Stomach smooth muscle (tissue), 2 donors: ENCODE measurements around the gene VPS26C.

Experiments used
- H3K27ac ChIP-seq: one replicate; pipeline ENCODE4 v1.7.0; 2013; ENCODE audit warnings: mild to moderate bottlenecking, low read length, inconsistent platforms
- H3K27me3 ChIP-seq, 2 donors: one replicate each; pipeline ENCODE4 v1.7.0; 2013; ENCODE audit warnings: low read length in 2 of 2; ENCODE audit not compliant: insufficient read depth in 2 of 2, control insufficient read depth in 1 of 2
- H3K36me3 ChIP-seq, 2 donors: one replicate each; pipeline ENCODE4 v1.7.0; 2013; ENCODE audit warnings: low read length in 2 of 2; ENCODE audit not compliant: control insufficient read depth in 2 of 2, insufficient read depth in 2 of 2
- H3K4me1 ChIP-seq: one replicate; pipeline ENCODE4 v1.7.0; 2013; ENCODE audit warnings: low read length; ENCODE audit not compliant: control insufficient read depth, insufficient read depth
- H3K4me3 ChIP-seq, 2 donors: one replicate each; pipeline ENCODE4 v1.7.0; 2013; ENCODE audit warnings: low read length in 2 of 2
- H3K9ac ChIP-seq, 2 donors: one replicate each; pipeline ENCODE4 v1.7.0; 2013; ENCODE audit warnings: low read length in 2 of 2, mild to moderate bottlenecking in 1 of 2
- H3K9me3 ChIP-seq, 2 donors: one replicate each; pipeline ENCODE4 v1.7.0; 2013; ENCODE audit warnings: low read length in 2 of 2; ENCODE audit not compliant: control insufficient read depth in 2 of 2
- donor health status: healthy.
- donor health status: Pancreatic carcinoma.

Gene VPS26C

DNA sequence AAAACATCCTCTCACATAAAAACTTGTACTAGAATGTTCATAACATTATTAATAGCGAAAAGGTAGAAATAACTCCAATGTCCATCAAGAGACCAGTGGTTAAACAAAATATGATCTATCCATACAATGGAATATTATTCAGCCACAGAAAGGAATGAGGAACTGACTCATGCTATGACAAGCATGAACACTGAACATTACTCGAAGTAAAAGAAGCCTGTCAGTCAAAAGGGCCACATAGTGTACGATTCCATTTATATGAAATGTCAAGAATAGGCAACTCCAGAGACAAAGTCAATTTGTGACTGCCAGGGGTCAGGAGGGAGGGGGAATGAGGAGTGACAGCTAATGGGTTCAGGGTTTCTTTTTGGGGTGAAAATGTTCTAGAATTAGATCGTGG is 2.3 kb downstream of the VPS26C start:
- Histone ChIP-seq H3K9me3 (no peaks in the 10 kb centered on the region), H3K27ac (no peak overlapping the region), H3K4me1 (peaks cover 8% of the 10 kb centered on the region), H3K27me3 (no peaks in the 10 kb centered on the region), H3K4me3 (no peak overlapping the region), H3K36me3 (no peaks in the 10 kb centered on the region), H3K9ac (no peak overlapping the region)

DNA sequence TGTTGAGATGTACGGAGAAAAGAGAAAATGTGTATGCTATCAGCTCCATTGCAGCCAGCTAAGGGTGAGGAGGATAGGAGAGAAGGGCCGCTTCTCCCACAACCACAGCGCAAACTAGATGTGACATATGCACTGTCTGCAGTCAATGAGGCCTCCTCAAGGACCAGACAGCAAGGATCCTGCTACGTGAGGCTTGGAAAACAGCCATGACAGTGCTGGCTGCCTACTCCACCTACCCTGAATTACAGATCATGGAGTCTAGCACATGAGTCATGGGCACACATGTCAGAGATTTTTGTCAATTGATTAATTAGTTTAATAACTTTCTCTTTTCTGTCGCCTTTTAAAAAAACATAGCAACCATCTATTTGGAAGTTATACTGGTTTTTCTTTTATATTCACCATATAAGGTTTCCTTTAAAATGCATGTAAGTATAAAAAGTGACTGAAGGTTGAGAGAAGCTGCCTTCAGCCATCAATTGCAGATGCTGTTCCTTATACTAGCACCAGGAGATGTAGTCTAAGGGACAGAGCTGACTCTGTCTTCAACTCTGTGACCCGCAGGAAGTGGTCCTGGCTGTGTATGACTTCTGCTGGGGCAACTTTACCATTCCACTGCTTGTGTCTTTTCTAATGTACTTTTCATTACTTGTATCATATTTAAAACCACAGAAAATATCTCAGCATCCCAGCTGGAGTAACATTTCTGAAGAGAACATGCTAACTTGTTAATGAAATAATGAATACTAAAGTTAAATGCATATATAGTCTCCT is 3.1 kb downstream of the VPS26C start:
- Histone ChIP-seq H3K9me3 (no peaks in the 10 kb centered on the region), H3K27me3 (no peaks in the 10 kb centered on the region), H3K9ac (no peak overlapping the region), H3K27ac (no peak overlapping the region), H3K4me3 (no peak overlapping the region), H3K36me3 (no peaks in the 10 kb centered on the region), H3K4me1 (peaks cover 8% of the 10 kb centered on the region)

DNA sequence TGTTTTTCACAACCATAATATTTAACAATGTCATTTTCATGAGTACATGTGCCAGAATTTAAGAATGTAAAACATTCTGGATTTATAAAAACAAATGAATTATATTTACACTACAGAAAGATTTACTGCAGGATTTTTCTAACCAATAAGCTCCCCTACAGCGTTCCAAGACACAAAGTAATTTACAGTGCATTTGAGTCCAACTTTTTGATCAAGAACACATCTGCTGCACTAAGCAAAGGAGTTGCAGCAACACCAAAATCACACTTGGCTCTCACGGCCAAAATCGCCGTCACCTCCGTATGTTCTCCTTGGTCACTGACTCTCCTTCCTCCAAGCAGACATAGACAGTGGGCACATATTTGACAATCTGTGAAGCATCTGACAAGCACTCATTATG is 7.7 kb downstream of the VPS26C start:
- peaks cover 17% of the 10 kb centered on the region for H3K4me1 ChIP-seq
- no peak overlapping the region for H3K27ac ChIP-seq
- H3K4me3 ChIP-seq = no peak overlapping the region
- no peaks in the 10 kb centered on the region for H3K36me3 ChIP-seq
- no peaks in the 10 kb centered on the region for H3K9me3 ChIP-seq
- no peak overlapping the region for H3K9ac ChIP-seq
- no peaks in the 10 kb centered on the region for H3K27me3 ChIP-seq

DNA sequence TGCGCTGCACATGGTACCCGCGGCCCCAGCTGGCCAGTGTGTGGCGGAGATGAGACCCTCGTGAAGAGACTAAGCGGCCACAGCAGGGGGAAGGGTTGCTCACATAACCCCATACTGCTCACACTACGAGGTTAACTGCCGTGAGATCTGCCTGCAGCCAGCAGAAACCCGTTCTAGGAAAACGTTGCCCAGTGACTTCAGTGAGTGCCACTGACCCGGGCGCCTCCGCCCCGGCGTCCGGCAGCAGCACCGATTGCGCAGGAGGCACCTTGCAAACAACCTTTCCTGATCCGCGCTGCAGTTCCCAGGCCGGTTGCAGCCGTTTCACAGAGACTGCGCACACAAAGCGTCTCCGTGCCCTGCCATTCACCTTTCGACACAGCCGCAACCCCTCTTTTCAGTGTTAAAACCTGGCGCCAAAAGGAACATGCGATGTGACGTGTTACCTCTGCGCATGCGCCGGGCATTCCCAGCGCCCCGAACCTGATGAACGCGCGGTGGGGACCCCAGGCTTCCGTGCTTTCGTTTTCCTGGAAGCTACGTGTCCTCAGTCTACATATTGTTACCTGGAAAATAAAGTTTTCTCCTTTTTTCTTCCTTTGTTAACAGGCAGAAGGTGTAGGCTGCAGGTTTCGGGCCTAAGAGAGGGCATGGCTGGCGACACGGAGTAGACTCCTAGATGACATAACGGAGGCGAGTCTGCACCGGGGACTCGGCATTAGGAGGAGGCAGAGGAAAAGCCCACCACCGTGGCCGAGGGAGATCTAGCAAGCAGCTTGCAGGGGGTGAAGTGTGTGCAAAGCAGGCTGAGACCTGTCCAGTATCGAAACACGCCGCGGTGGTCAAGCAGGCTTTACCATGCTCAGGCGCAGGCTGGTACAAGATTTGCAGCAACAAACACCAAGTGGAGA is 8.9 kb downstream of the VPS26C start:
- Histone ChIP-seq H3K9me3 (no peaks in the 10 kb centered on the region), H3K9ac (peak overlapping the region; percentile 69 to 71), H3K27me3 (no peaks in the 10 kb centered on the region), H3K27ac (peak overlapping the region; percentile 37), H3K36me3 (no peaks in the 10 kb centered on the region), H3K4me3 (peak overlapping the region; percentile 85 to 91), H3K4me1 (peaks cover 20% of the 10 kb centered on the region)

DNA sequence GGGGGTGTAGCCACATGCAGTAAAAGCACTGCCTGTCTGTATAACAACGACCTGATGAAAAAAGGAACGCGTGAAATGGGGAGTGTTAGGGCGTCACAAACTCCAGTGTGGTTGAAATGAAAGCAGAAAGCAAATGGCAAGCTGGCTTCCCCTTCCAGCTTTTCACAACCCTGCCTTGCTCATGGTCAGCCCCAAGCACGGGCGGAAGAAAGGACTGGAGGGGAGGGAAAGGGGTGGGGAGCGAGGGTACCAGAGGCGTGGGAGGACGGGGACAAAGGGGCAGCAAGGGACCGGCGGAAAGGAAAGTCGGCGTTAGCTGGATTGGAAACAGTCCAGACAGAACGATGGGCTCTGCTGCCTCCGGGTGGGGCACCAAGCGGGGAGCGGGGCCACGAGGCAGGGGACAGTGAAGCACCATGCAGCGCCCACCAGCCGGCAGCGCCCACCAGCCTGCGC is 9.6 kb downstream of the VPS26C start:
- Histone ChIP-seq H3K27me3 (no peaks in the 10 kb centered on the region), H3K36me3 (no peaks in the 10 kb centered on the region), H3K27ac (peak overlapping the region; percentile 37), H3K4me3 (peak overlapping the region; percentile 85 to 91), H3K9ac (peak overlapping the region; percentile 69 to 71), H3K9me3 (no peaks in the 10 kb centered on the region), H3K4me1 (peaks cover 20% of the 10 kb centered on the region)

DNA sequence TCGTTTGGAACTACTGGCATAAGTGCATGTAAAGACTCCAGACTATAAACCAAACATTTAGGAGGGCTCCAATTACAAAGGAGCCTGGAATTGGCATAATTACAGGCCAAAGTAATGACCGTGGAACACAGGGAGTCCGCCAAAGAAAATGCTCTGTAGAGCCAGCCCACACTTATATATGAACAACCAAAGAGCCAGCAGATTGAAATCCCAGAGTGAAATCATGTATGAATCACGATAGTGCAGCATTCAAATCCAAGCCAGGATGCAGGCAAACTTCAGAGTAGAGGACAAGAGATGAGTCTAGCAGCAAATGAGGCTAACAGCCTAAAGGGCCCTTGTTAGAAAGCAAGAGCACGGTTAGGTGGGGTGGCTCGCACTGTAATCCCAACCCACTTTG is 13.1 kb downstream of the VPS26C start:
- Histone ChIP-seq H3K9ac (no peak overlapping the region), H3K36me3 (no peaks in the 10 kb centered on the region), H3K4me1 (peaks cover 20% of the 10 kb centered on the region), H3K4me3 (no peak overlapping the region), H3K27me3 (no peaks in the 10 kb centered on the region), H3K27ac (no peak overlapping the region), H3K9me3 (no peaks in the 10 kb centered on the region)

DNA sequence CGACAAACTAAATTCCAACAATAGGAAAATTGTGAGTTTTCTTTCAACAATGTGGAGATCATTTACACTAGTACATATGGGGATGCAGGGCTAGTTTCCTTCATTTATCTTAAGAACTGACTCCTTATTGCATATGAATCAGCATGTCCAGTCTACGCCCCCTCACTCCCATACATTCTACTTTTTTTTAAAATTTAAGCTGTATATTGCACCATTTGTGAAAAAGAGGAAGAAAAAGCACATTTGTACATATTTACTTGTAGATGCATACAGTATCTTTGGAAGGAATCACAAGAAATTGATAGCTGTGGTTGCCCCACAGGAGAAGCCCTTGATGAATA is 15.9 kb downstream of the VPS26C start:
- H3K27me3 ChIP-seq = no peaks in the 10 kb centered on the region
- no peaks in the 10 kb centered on the region for H3K36me3 ChIP-seq
- H3K27ac ChIP-seq = no peak overlapping the region
- peaks cover 4% of the 10 kb centered on the region for H3K4me1 ChIP-seq
- no peaks in the 10 kb centered on the region for H3K9me3 ChIP-seq
- H3K4me3 ChIP-seq = no peak overlapping the region
- H3K9ac ChIP-seq = no peak overlapping the region

DNA sequence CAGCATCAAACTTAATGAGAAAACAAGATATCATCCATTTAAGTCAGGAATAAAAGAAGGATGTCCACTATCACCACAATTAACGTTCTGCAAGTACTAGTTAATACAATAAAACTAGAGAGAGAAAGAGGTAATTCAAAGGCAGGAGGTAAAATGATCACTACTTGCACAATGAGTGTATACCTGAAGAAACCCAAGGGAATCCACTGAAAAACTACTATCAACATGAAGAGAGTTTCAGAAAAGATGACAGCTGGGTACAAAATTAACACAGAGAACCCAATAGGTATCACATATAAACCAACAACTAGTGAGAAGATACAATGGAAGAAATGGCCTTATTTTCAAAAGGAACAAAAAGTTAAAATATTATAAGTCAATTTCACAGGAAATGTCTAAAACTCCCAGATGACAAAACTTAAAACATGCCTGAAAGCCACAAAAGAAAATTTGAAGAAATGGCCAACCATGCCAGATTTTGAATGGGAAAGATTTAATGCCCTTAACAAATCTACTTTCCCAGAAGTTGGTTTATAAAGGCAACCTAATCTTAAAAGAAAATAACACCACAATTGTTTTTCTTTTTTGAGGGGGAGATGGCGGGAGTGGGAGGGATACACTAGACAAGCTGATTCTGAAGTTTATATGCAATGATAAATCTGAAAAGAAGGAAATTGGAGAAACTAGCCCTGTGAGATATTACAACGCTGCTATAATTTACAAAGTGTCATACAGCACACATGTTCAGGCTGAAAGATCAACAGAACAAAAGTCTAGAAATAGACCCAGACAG is 17.8 kb downstream of the VPS26C start:
- no peak overlapping the region for H3K9ac ChIP-seq

DNA sequence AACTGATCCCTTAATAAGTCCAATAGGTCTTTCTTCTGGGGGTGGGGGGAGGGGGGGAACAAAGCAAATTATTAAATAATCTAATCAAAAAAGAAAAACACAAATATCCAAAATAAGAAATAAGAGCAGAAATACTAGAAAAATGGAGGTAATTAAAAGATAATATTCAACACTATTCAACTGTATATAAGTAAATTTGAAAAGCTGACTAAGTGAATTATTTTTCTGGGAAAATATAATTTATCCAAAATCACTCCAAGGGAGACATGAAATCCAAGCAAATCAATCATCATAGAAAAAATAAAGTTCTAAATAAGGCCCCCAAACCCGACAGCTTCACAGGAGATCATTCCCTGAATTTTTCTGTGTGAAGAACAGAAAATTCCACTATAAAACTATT is 18.8 kb downstream of the VPS26C start:
- H3K36me3 ChIP-seq = no peaks in the 10 kb centered on the region
- no peaks in the 10 kb centered on the region for H3K4me1 ChIP-seq
- no peaks in the 10 kb centered on the region for H3K27me3 ChIP-seq
- H3K9me3 ChIP-seq = no peaks in the 10 kb centered on the region
- H3K27ac ChIP-seq = no peak overlapping the region
- H3K4me3 ChIP-seq = no peak overlapping the region
- no peak overlapping the region for H3K9ac ChIP-seq

More for the DNA sequence above, 17.8 kb downstream of the VPS26C start:
- Histone ChIP-seq H3K27ac (no peak overlapping the region), H3K9me3 (no peaks in the 10 kb centered on the region), H3K27me3 (no peaks in the 10 kb centered on the region), H3K4me1 (peaks cover 4% of the 10 kb centered on the region), H3K4me3 (no peak overlapping the region), H3K36me3 (no peaks in the 10 kb centered on the region)

DNA sequence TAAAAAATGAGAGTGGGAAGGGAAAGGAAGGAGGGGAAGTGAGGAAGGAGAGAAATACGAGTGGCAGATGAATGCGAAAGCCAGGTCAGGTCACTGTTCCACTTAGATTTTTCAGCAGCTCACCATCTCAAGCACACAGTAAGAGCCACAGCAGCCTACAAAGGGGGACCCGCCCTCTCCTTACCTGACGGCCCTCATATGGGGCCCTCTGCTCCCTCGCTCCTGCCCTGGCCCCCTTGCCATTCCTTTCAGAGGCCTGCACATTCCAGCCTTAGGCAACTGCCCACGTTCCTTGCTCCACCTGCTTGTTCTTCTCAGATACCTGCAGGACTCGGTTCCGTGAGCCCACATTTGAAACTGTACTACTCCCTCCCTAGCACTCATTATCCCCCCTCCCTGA is 22.0 kb downstream of the VPS26C start:
- Histone ChIP-seq H3K9me3 (no peaks in the 10 kb centered on the region), H3K27me3 (no peaks in the 10 kb centered on the region), H3K4me3 (no peak overlapping the region), H3K36me3 (peaks cover 3 to 4% of the 10 kb centered on the region in 2 donors), H3K4me1 (no peaks in the 10 kb centered on the region), H3K27ac (no peak overlapping the region), H3K9ac (no peak overlapping the region)
